ENCODE results near the gene DGKB. TPM values are rescaled to one million over a fixed set of nuclear protein-coding genes. Genes with fewer than 3 reads are reported as not detected.

The DGKB gene
- total RNA-seq, 2 donors from 2014 or later: 0.44 to 0.63 TPM

DNA sequence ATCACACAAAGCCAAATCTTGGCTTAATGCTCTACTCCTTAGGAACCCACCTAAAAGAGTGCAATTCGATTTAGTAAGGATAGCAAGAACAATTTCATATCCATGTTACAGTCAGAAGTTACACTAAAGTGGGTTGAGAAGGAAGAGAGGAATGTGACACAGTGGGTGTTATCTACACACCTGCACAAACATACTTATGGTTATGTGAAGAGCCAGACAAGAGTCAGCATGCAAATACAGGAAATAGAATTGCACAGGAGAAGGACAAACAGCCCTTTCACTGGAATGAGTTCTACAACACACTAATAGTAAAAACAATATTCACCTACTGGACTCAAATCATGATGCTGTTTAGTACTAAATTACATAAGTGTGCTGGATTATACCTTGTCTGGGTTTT lies 262.8 kb downstream of the DGKB start:
- Histone ChIP-seq H3K36me3 (no peaks in the 10 kb centered on the region), H3K27me3 (no peaks in the 10 kb centered on the region), H3K4me1 (no peaks in the 10 kb centered on the region), H3K27ac (no peak overlapping the region), H3K4me3 (no peak overlapping the region), H3K9me3 (peaks cover 0 to 19% of the 10 kb centered on the region in 2 donors)
- DNase-seq (ENCODE audit: low spot score): no peak
- TF ChIP-seq, protein P1, sequence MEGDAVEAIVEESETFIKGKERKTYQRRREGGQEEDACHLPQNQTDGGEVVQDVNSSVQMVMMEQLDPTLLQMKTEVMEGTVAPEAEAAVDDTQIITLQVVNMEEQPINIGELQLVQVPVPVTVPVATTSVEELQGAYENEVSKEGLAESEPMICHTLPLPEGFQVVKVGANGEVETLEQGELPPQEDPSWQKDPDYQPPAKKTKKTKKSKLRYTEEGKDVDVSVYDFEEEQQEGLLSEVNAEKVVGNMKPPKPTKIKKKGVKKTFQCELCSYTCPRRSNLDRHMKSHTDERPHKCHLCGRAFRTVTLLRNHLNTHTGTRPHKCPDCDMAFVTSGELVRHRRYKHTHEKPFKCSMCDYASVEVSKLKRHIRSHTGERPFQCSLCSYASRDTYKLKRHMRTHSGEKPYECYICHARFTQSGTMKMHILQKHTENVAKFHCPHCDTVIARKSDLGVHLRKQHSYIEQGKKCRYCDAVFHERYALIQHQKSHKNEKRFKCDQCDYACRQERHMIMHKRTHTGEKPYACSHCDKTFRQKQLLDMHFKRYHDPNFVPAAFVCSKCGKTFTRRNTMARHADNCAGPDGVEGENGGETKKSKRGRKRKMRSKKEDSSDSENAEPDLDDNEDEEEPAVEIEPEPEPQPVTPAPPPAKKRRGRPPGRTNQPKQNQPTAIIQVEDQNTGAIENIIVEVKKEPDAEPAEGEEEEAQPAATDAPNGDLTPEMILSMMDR (IDR thresholded peaks at IDR 0.05): no peak

DNA sequence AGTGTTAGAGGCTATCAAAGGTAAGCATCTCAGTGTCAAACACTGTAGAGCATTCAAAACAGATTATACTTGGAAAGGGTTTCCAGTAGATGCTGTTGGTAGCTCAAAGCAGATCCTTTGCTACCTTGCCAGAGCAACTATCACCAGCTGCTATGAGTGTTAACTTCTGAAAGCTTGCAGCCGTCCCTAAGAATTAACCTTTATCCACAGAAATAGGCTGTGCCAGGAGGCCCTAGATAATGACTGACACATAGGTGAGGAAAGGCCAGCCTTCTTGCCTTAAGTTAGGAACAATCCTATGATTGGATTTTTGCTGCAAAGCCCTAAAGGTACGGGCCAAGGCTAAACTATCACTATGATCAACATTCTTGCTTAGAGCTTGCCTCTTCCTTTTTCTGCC lies 263.2 kb downstream of the DGKB start:
- H3K9me3 ChIP-seq: peaks cover 0 to 14% of the 10 kb centered on the region in 2 donors
- TF ChIP-seq, protein P1 (IDR thresholded peaks at IDR 0.05): no peak
- H3K27me3 ChIP-seq: no peaks in the 10 kb centered on the region
- no peaks in the 10 kb centered on the region for H3K36me3 ChIP-seq
- no peak overlapping the region for H3K27ac ChIP-seq
- DNase-seq (ENCODE audit: low spot score): no peak
- H3K4me1 ChIP-seq: no peaks in the 10 kb centered on the region
- no peak overlapping the region for H3K4me3 ChIP-seq

DNA sequence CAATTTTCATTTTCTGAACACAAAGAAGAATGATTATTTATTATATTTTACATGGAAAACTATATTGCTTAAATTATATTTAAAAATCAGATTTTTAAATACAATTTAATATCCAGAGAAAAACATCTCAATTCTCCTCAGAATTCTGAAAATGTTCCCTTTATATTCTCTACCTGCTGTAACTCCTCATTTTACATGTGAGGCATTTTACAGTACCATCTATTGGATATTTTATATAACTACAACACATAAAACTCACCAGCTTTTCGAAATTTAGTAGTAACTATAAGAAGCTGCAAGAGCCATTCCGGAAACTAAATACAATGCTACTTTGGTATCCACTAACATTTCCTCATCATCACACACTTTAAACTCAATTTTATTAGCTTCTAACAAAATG lies 264.6 kb downstream of the DGKB start:
- no peak overlapping the region for H3K4me3 ChIP-seq
- H3K9me3 ChIP-seq: peaks cover 0 to under 1% of the 10 kb centered on the region in 2 donors
- no peaks in the 10 kb centered on the region for H3K4me1 ChIP-seq
- no peak overlapping the region for H3K27ac ChIP-seq
- H3K27me3 ChIP-seq: no peaks in the 10 kb centered on the region
- no peak for DNase-seq (ENCODE audit: low spot score)
- no peaks in the 10 kb centered on the region for H3K36me3 ChIP-seq
- TF ChIP-seq, protein P1 (IDR thresholded peaks at IDR 0.05): no peak

DNA sequence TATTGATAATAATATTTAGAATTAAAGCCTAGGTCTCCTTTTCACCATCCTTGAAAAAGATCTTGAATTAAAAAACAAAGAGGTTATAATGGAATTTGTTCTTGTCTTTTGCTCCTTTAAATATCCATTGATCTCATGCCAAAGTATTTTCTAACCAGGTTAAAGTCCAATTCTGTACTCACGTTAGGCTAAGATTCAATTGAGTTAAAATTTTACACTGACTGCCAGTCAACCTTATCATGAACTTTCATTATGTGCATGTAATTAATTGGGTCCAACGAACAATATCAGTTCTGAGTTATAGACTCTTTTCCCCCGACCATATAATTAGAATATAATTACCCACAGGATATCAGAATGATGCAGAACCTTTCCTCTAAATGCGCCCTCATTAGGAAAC lies 266.6 kb downstream of the DGKB start:
- TF ChIP-seq, protein P1 (IDR thresholded peaks at IDR 0.05): no peak
- Histone ChIP-seq H3K4me3 (no peak overlapping the region), H3K4me1 (no peaks in the 10 kb centered on the region), H3K27ac (no peak overlapping the region), H3K36me3 (no peaks in the 10 kb centered on the region), H3K9me3 (no peaks in the 10 kb centered on the region), H3K27me3 (no peaks in the 10 kb centered on the region)
- DNase-seq (ENCODE audit: low spot score): no peak

DNA sequence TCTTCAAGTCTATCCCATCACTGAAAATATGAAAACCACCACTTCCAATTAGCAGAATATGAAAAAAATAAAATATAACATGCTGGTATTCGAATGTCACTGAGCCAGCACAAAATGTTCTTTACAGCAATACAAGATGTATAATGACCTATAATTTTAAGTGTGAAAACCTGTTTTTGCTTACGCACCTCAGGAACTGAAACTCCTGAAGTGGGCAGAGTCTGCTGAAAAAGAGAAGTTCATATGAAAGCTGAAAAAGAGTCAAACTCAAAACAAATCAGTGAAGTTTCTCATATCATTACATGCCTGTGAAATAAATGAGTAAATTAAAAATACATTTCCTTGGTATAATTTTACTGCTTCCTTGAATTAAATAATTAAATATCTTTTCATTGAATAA lies 272.5 kb downstream of the DGKB start:
- H3K27ac ChIP-seq: no peak overlapping the region
- no peaks in the 10 kb centered on the region for H3K27me3 ChIP-seq
- H3K9me3 ChIP-seq: no peaks in the 10 kb centered on the region
- H3K36me3 ChIP-seq: no peaks in the 10 kb centered on the region
- TF ChIP-seq, protein P1 (IDR thresholded peaks at IDR 0.05): no peak
- no peak for DNase-seq (ENCODE audit: low spot score)
- no peak overlapping the region for H3K4me3 ChIP-seq
- no peaks in the 10 kb centered on the region for H3K4me1 ChIP-seq

DNA sequence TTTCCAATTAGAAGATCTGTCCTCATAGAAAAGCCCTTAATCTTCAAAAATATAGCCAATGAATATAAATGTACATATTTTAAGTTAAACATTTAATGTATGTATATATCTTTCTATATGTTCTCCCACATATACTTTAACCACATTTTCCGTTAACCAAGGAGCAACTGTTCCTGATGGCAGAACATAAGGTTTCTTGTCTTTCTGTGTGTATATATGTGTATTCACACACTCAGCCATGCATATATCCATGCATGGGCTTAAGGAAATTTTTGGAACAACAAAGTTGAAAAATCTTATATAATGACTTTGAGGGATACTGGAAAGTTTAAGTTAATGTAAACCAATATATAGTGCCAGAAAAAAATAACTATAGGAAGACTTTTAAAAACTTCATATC lies 274.0 kb downstream of the DGKB start:
- Histone ChIP-seq H3K9me3 (no peaks in the 10 kb centered on the region), H3K36me3 (no peaks in the 10 kb centered on the region), H3K4me3 (no peak overlapping the region), H3K4me1 (no peaks in the 10 kb centered on the region), H3K27me3 (no peaks in the 10 kb centered on the region), H3K27ac (no peak overlapping the region)
- TF ChIP-seq, protein P1 (IDR thresholded peaks at IDR 0.05): no peak
- DNase-seq (ENCODE audit: low spot score): no peak
